H9 (cell line): ENCODE data around the gene CCDC178. TPM values are rescaled to one million over a fixed set of nuclear protein-coding genes. Genes with fewer than 3 reads are reported as not detected.

ENCODE experiments used
- DNase-seq: peaks from one replicate; pipeline ENCODE4 v3.0.0-alpha.2; 2017
- H2AFZ ChIP-seq: one replicate; pipeline ENCODE4 v1.6.1; 2013; ENCODE audit warnings: mild to moderate bottlenecking, low read length, control low read depth, moderate library complexity
- H2AK5ac ChIP-seq: 2 replicates; pipeline ENCODE4 v1.6.1; 2013; ENCODE audit warnings: low read length, control low read depth, mixed read lengths; ENCODE audit not compliant: insufficient read length
- H2BK120ac ChIP-seq: one replicate; pipeline ENCODE4 v1.6.1; 2013; ENCODE audit warnings: low read depth, mild to moderate bottlenecking, low read length, control low read depth, inconsistent platforms; ENCODE audit not compliant: poor library complexity, severe bottlenecking
- H2BK12ac ChIP-seq: 2 replicates; pipeline ENCODE4 v1.6.1; 2013; ENCODE audit warnings: low read length, control low read depth, mixed read lengths, low read depth; ENCODE audit not compliant: insufficient read length
- H2BK15ac ChIP-seq: 2 replicates; pipeline ENCODE4 v1.6.1; 2013; ENCODE audit warnings: low read depth, low read length, control low read depth
- H2BK20ac ChIP-seq: one replicate; pipeline ENCODE4 v1.6.1; 2013; ENCODE audit warnings: low read depth, mild to moderate bottlenecking, low read length, control low read depth, inconsistent platforms; ENCODE audit not compliant: poor library complexity, severe bottlenecking
- H2BK5ac ChIP-seq: 2 replicates; pipeline ENCODE4 v1.6.1; 2013; ENCODE audit warnings: low read length, control low read depth, mixed read lengths; ENCODE audit not compliant: insufficient read length
- H3K14ac ChIP-seq: 2 replicates; pipeline ENCODE4 v1.6.1; 2013; ENCODE audit warnings: low read length, control low read depth; ENCODE audit not compliant: insufficient read depth
- H3K18ac ChIP-seq: 2 replicates; pipeline ENCODE4 v1.6.1; 2013; ENCODE audit warnings: low read depth, mild to moderate bottlenecking, mixed read lengths, low read length, control low read depth; ENCODE audit not compliant: insufficient read length
- H3K23ac ChIP-seq: 2 replicates; pipeline ENCODE4 v1.6.1; 2013; ENCODE audit warnings: low read length, control low read depth, mixed read lengths, low read depth; ENCODE audit not compliant: insufficient read length
- H3K23me2 ChIP-seq: 2 replicates; pipeline ENCODE4 v1.6.1; 2013; ENCODE audit warnings: low read depth, mild to moderate bottlenecking, mixed read lengths, low read length, control low read depth; ENCODE audit not compliant: insufficient read length, poor library complexity, severe bottlenecking
- H3K27ac ChIP-seq: 2 replicates; pipeline ENCODE4 v1.5.1; 2013; ENCODE audit warnings: low read length, control low read depth, mixed read lengths, low read depth; ENCODE audit not compliant: insufficient read length
- H3K27me3 ChIP-seq: 2 replicates; pipeline ENCODE4 v1.6.1; 2013; ENCODE audit warnings: low read length, control low read depth, inconsistent platforms; ENCODE audit not compliant: insufficient read depth
- H3K4ac ChIP-seq: 2 replicates; pipeline ENCODE4 v1.6.1; 2013; ENCODE audit warnings: low read depth, mild to moderate bottlenecking, control low read depth, inconsistent platforms, low read length, moderate library complexity
- H3K4me1 ChIP-seq: 2 replicates; pipeline ENCODE4 v1.6.1; 2013; ENCODE audit warnings: low read length, control low read depth, inconsistent platforms; ENCODE audit not compliant: insufficient read depth
- H3K4me2 ChIP-seq: 2 replicates; pipeline ENCODE4 v1.6.1; 2013; ENCODE audit warnings: low read length, control low read depth, mixed read lengths; ENCODE audit not compliant: insufficient read length, insufficient read depth
- H3K56ac ChIP-seq: 2 replicates; pipeline ENCODE4 v1.6.1; 2013; ENCODE audit warnings: low read depth, mild to moderate bottlenecking, mixed read lengths, low read length, control low read depth; ENCODE audit not compliant: insufficient read length
- H3K79me1 ChIP-seq: 2 replicates; pipeline ENCODE4 v1.6.1; 2013; ENCODE audit warnings: low read depth, mild to moderate bottlenecking, moderate library complexity, low read length, control low read depth, inconsistent platforms; ENCODE audit not compliant: insufficient read depth, poor library complexity, severe bottlenecking
- H3K79me2 ChIP-seq: 2 replicates; pipeline ENCODE4 v1.6.1; 2013; ENCODE audit warnings: low read length, control low read depth, inconsistent platforms; ENCODE audit not compliant: insufficient read depth
- H3K9ac ChIP-seq: 2 replicates; pipeline ENCODE4 v1.6.1; 2013; ENCODE audit warnings: low read length, control low read depth, mixed read lengths; ENCODE audit not compliant: insufficient read length; ENCODE audit errors: extremely low read depth
- H3K9me3 ChIP-seq: one replicate; pipeline ENCODE4 v1.6.1; 2013; ENCODE audit warnings: low read depth, low read length, inconsistent platforms; ENCODE audit not compliant: control insufficient read depth
- H3T11ph ChIP-seq: one replicate; pipeline ENCODE4 v1.6.1; 2013; ENCODE audit warnings: mild to moderate bottlenecking, low read length, control low read depth, inconsistent platforms
- H4K20me1 ChIP-seq: one replicate; pipeline ENCODE4 v1.6.1; 2013; ENCODE audit not compliant: control insufficient read depth, insufficient read length, insufficient read depth
- H4K5ac ChIP-seq: 2 replicates; pipeline ENCODE4 v1.6.1; 2013; ENCODE audit warnings: low read depth, mild to moderate bottlenecking, mixed read lengths, low read length, control low read depth; ENCODE audit not compliant: insufficient read length
- H4K8ac ChIP-seq: replicated peaks from 2 replicates; pipeline ENCODE4 v1.6.1; 2013; ENCODE audit warnings: low read length, control low read depth, mixed read lengths, low read depth; ENCODE audit not compliant: insufficient read length
- H4K91ac ChIP-seq: 2 replicates; pipeline ENCODE4 v1.6.1; 2013; ENCODE audit warnings: low read depth, mild to moderate bottlenecking, moderate library complexity, mixed read lengths, low read length, control low read depth; ENCODE audit not compliant: insufficient read length
- H3K27ac Mint-ChIP-seq, 3 experiments: 2 replicates in 2 of 3; 3 replicates in 1 of 3; pipeline ENCODE4 v1.8.0; 2020 to 2021; ENCODE audit warnings: mixed read lengths in 3 of 3, mild to moderate bottlenecking in 1 of 3, moderate library complexity in 1 of 3
- H3K27me3 Mint-ChIP-seq: 2 replicates; pipeline ENCODE4 v1.8.0; 2021; ENCODE audit warnings: low read depth, mild to moderate bottlenecking, moderate library complexity, mixed read lengths
- H3K36me3 Mint-ChIP-seq, 3 experiments: 2 replicates in 2 of 3; 3 replicates in 1 of 3; pipeline ENCODE4 v1.8.0; 2020 to 2021; ENCODE audit warnings: low read depth in 3 of 3, mixed read lengths in 3 of 3; ENCODE audit not compliant: insufficient read depth in 1 of 3
- H3K4me1 Mint-ChIP-seq, 2 experiments: 2 replicates each; pipeline ENCODE4 v1.8.0; 2020; ENCODE audit warnings: mixed read lengths in 2 of 2
- H3K4me3 Mint-ChIP-seq, 2 experiments: 2 replicates in 1 of 2; 3 replicates in 1 of 2; pipeline ENCODE4 v1.8.0; 2020 to 2021; ENCODE audit warnings: mild to moderate bottlenecking in 2 of 2, mixed read lengths in 2 of 2, moderate library complexity in 1 of 2
- H3K9me3 Mint-ChIP-seq, 2 experiments: 2 replicates in 1 of 2; 3 replicates in 1 of 2; pipeline ENCODE4 v1.8.0; 2020; ENCODE audit warnings: mild to moderate bottlenecking in 2 of 2, mixed read lengths in 2 of 2, moderate library complexity in 1 of 2
- CTCF ChIP-seq: fragments of 200-600 bp; sonication (generic); conservative IDR thresholded peaks from 3 replicates; pipeline ENCODE4 v1.8.0; 2021; ENCODE audit warnings: antibody characterized with exemption, mild to moderate bottlenecking
- WGBS: extraction: QIAGEN DNeasy Blood & Tissue Kit; methylation state at CpG from one replicate; pipeline ENCODE4 v1.1.7; 2013; ENCODE audit warnings: missing lambda C conversion rate, low lambda C conversion rate, mixed read lengths; ENCODE audit not compliant: insufficient read length; ENCODE audit errors: extremely low coverage; 5-methylcytosine and 5-hydroxymethylcytosine counted together
- total RNA-seq: library from RNA; stranded (reverse); gene quantifications from 2 replicates; pipeline ENCODE4 v1.2.1, GENCODE V29; 2021

CCDC178 gene
- total RNA-seq, 1 experiment from 2014 or later, result not detected

GRCh38 chr18:33114749-33115148 is 325.8 kb downstream of the CCDC178 start:
- H2BK5ac ChIP-seq, result no peak overlapping the region
- no peaks in the 10 kb centered on the region for H3K36me3 Mint-ChIP-seq
- no peak overlapping the region for H2BK20ac ChIP-seq
- H3K9ac ChIP-seq, result no peak overlapping the region
- H3K18ac ChIP-seq, result no peak overlapping the region
- no peak overlapping the region for H2AK5ac ChIP-seq
- H3K4ac ChIP-seq, result no peak overlapping the region
- no peaks in the 10 kb centered on the region for H3K79me2 ChIP-seq
- H4K20me1 ChIP-seq, result no peaks in the 10 kb centered on the region
- no peak for DNase-seq
- no peak overlapping the region for H3K27ac Mint-ChIP-seq
- H3K27me3 Mint-ChIP-seq, result peaks cover 2% of the 10 kb centered on the region; the same call in 1 of the 2 replicates
- no peak overlapping the region for H3K4me2 ChIP-seq
- H3K4me1 Mint-ChIP-seq, result no peaks in the 10 kb centered on the region
- H3K27ac ChIP-seq, result no peak overlapping the region
- H3K14ac ChIP-seq, result no peak overlapping the region
- H3K4me3 Mint-ChIP-seq, result no peak overlapping the region
- no peaks in the 10 kb centered on the region for H3K23me2 ChIP-seq
- H3K79me1 ChIP-seq, result no peaks in the 10 kb centered on the region
- no peak overlapping the region for H3K23ac ChIP-seq
- no peak overlapping the region for H2AFZ ChIP-seq
- H3K4me1 ChIP-seq, result no peaks in the 10 kb centered on the region
- H4K5ac ChIP-seq, result no peak overlapping the region
- peaks cover 3 to 6% of the 10 kb centered on the region in 2 experiments; a peak in 4 of 5 replicates for H3K9me3 Mint-ChIP-seq
- no peak overlapping the region for H2BK15ac ChIP-seq
- no peak for TF ChIP-seq CTCF
- H3K9me3 ChIP-seq, result no peaks in the 10 kb centered on the region
- H4K91ac ChIP-seq, result no peak overlapping the region
- no peak overlapping the region for H3T11ph ChIP-seq
- H3K27me3 ChIP-seq, result no peaks in the 10 kb centered on the region
- H2BK120ac ChIP-seq, result no peak overlapping the region
- H2BK12ac ChIP-seq, result no peak overlapping the region
- no CpG with 5 or more reads among the region's 1 CpG for WGBS
- no peak overlapping the region for H4K8ac ChIP-seq
- H3K56ac ChIP-seq, result no peak overlapping the region
